GM18502 (cell line): ENCODE data around the gene RHNO1.
A peak's percentile ranks its signal among the peaks of the same experiment; 100 is the strongest.
"Not testable (repeated sequence)": the region's sequence is repeated elsewhere in the genome, so short reads cannot be mapped to it uniquely, and the experiment has no call there.

ENCODE experiments used
- ATAC-seq: cut with Tn5 transposase; IDR thresholded peaks from one replicate; pipeline ENCODE4 v1.9.1; 2021; ENCODE audit warnings: mild to moderate bottlenecking; ENCODE audit not compliant: unreplicated experiment, poor library complexity

The RHNO1 gene

GRCh38 chr12:2858334-2858733, 18.7 kb upstream of the RHNO1 start:
- no peak for ATAC-seq

DNA sequence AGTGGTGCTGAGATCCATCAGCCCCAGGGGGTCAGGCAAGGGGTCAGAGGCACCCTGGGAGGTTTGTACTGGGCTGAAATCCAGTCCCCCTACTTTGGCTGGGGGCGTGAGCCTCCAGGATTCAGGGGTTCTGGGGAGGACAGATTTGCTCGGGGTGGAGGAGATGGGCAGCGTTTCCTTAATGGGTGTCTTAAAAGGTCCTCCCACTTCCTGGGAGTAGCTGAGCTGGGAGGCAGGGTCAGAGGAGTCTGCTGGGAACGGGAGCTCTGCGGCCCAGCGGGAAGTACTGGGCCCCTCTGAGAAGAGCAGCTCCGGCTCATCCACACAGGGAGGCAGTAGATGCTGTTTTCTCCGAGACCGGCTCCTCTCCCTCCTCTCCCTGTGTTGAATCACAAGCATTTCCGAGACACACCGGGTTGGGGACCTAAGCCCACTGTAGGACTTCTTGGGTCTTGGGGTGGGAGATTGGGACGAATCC, 18.0 kb upstream of the RHNO1 start:
- no peak for ATAC-seq

DNA sequence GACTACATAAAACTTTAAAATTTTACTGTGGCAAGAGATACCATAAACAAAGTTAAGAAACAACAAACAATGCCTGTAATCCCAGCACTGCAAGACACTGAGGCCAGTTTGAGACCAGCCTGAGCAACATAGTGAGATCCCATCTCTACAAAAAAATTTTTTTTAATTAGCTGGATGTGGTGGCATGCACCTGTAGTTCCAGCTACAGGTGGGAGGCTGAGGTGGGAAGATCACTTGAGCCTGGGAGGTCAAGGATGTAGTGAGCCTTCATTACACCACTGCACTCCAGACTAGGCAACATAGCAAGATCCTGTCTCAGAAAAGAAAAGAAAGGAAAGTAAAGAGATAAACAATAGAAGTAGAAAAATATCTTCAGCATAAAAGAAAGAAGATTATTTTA, 16.9 kb upstream of the RHNO1 start:
- no peak for ATAC-seq

- no peak for ATAC-seq
Observed at GRCh38 chr12:2862876-2863275, 14.1 kb upstream of the RHNO1 start.

GRCh38 chr12:2863402-2863801, 13.6 kb upstream of the RHNO1 start:
- not testable (repeated sequence) for ATAC-seq

GRCh38 chr12:2864198-2864597, 12.8 kb upstream of the RHNO1 start:
- ATAC-seq, result no peak

DNA sequence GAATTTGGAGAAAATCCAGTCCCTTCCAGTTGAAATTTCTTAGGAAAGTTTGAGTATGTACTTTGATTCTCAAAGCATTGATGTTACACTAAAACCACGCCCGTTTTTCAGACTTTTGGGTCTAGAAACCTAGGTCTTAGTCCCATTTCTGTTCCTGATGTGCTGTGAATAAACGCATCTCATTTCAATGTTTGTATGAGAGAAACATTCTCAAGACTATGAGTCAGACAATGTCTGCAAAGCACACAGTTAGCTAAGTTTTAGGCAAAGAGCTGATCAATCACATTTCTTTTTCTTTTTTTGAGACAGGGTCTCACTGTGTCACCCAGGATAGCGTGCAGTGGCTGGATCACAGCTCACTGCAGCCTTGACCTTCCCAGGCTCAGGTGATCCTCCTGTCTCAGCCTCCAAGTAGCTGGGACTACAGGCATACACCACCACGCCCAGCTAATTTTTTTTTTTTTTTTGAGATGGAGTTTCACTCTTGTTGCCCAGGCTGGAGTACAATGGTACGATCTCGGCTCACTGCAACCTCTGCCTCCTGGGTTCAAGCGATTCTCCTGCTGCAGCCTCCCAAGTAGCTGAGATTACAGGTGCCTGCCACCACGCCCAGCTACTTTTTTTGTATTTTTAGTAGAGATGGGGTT, 7.9 kb upstream of the RHNO1 start:
- not testable (repeated sequence) for ATAC-seq

DNA sequence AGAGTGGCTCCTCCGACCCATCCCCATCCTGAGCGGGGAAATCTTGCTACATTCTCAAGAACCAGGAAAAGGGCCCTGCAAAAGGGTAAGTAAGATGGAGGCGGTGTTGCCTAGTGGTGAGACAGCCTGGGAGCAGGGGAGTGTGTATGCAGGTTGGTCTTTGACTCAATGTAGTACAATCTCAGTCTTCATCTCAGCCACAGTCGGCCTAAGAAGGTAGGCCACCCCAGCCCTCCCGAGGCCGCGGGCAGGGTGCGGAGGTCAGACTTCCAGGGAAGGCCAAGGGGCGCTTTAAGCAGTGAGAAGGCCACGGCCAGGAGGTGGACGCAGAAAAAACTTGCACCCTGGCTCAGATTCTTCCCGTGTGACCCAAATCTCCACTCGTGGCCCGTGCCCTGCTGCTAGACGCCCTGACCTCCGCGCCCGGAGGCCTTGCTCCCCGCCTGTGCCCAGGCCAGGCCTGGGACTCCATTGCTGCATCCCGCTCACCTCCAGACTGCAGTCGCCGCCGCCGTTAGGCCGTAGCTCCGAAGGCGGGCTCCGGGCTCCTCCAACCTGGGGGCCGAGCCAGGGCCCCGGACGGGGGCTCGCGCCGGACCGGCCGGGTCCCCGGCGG, 484 bp upstream of the RHNO1 start:
- ATAC-seq, result peak; percentile 42

GRCh38 chr12:2877953-2878732, 1.1 kb downstream of the RHNO1 start:
- ATAC-seq, result no peak

DNA sequence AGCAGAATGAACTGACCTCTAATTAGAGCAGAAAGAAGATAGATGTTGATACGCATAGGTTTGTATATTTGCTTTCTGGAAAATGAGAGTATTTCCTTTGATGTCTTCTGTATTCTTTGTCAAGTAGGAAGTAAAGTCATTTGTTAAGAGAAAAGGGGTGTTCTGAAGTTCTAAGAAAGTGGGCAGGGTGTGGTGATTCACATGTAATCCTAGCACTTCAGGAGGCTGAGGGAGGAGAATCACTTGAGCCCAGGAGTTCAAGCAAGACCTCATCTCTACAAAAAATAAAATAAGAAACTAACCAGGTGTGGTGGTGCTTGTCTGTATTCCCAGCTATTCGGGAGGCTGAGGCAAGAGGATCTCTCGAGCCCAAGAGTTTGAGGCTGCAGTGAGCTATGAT, 2.8 kb downstream of the RHNO1 start:
- no peak for ATAC-seq

DNA sequence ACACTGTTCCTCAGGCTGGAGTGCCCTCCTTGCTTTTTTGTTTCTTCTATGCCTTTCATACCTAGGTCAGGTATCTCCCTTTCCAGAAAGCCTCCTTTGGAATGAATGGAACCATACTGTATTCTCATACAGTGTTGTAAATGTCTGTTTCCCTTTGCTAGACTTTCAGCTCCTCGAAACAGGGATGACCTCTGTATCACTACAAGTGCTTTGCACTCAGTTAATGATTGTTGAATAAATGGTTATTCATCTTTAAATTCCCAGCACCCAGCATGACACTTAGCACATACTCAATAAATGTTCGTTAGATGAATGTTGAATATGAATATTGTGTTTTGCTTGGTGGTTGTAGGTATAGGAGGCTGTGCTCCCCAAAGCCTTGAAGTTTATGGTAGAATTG, 7.8 kb downstream of the RHNO1 start:
- ATAC-seq, result no peak

GRCh38 chr12:2886768-2887450, 9.9 kb downstream of the RHNO1 start:
- ATAC-seq, result no peak

GRCh38 chr12:2890001-2890387, 13.0 kb downstream of the RHNO1 start:
- no peak for ATAC-seq

- ATAC-seq, result peak; percentile 98
Observed at GRCh38 chr12:2890388-2891239, 13.6 kb downstream of the RHNO1 start, which contains the start of gene TULP3. Gene TULP3, plus strand, starts transcription at chr12:2890891. Its CDS starts 57 bp downstream, at chr12:2890948.

DNA sequence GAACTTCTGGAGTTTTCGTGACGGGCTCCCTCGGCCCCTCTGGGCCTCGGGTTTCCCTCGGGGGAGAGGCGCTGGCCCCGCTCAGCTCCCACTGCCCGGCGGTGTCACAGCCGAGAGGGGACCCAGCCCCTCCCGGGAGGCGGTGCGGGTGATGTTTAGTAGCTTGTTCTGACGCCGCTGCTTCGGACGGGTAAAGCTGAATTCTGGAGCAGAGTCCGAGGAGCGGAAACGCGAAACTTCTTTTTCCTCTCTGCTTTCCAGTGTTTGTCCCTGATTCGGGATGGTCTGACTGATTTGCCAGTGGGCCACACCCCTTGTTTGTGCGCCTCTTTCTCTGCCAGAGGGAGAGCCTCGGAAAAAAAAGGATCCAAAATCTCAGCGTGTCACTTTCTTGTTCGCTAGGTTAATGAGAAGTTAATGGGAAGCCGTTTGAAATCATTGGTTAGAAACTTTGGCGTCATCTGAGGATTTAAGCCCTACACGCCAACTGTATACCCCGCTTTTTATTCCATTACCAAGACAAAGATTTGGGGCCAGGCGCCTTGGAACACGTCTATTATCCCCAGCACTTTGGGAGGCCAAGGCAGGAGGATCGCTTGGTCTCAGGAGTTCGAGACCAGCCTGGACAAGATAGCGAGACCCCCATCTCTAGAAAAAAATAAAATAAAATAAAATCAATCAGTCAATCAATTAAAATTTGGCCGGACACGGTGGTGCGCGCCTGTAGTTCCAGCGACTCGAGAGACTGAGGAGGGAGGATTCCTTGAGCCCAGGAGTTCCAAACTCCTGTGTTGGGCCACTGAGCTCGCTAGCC, 14.4 kb downstream of the RHNO1 start:
- peak; percentile 25 for ATAC-seq

DNA sequence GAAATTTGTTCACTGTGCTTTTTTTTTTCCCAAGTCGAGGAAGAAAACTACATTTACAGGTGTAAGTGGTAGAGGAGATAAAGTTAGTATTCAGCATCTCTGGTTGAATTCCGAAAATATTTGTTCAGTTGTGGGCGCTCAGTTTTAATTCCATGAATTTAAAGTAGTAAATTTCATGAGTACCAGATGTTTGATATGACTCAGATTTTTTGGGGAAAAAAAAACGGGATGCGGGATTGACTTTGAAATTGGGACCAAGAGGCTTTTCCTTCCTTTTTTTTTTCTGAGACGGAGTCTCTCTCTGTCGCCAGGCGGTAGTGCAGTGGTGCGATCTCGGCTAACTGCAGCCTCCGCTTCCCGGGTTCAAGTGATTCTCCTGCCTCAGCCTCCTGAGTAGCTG, 15.2 kb downstream of the RHNO1 start:
- ATAC-seq, result no peak

DNA sequence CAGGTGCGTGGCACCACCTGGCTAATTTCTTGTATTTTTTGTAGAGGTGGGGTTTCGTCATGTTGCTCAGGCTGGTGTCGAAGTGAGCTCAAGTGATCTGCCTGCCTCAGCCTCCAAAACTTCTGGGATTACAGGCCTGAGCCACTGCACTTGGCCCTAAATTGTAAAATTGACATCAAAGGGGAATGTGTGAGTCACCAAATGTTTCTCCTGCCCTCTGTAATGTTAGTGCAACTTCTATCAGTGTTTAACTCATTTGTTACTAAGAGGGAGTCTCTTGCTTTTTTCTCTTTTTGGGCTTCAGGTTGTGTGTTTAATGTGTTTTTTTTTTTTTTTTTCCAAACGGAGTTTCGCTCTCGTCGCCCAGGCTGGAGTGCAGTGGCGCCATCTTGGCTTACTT, 16.0 kb downstream of the RHNO1 start:
- no peak for ATAC-seq

- ATAC-seq, result no peak
Observed at GRCh38 chr12:2895051-2895451, 18.0 kb downstream of the RHNO1 start.

- no peak for ATAC-seq
Observed at GRCh38 chr12:2895511-2895910, 18.5 kb downstream of the RHNO1 start.
